Skeletal muscle cell (primary cell): ENCODE results near the gene C15orf62.

Experiments
- DNase-seq: peaks from one replicate; pipeline ENCODE4 v3.0.0-alpha.2; 2010; ENCODE audit warnings: low read depth
- H3K4me3 ChIP-seq: 2 replicates; pipeline ENCODE4 v1.5.1; 2011; ENCODE audit warnings: low read depth, mild to moderate bottlenecking, control low read depth, low read length, moderate library complexity

C15orf62 gene

GRCh38 chr15:40807028-40807887 lies 37.5 kb downstream of the C15orf62 start, which contains the start of the genes DNAJC17 and ZFYVE19:
Gene DNAJC17 (minus strand): TSS chr15:40807473. CDS start chr15:40807446, 27 bp downstream.
Gene ZFYVE19 (plus strand): TSS chr15:40807089. CDS start chr15:40807590, 501 bp downstream.
- peak within 1 kb of the TSS; percentile 98 for H3K4me3 ChIP-seq

DNA sequence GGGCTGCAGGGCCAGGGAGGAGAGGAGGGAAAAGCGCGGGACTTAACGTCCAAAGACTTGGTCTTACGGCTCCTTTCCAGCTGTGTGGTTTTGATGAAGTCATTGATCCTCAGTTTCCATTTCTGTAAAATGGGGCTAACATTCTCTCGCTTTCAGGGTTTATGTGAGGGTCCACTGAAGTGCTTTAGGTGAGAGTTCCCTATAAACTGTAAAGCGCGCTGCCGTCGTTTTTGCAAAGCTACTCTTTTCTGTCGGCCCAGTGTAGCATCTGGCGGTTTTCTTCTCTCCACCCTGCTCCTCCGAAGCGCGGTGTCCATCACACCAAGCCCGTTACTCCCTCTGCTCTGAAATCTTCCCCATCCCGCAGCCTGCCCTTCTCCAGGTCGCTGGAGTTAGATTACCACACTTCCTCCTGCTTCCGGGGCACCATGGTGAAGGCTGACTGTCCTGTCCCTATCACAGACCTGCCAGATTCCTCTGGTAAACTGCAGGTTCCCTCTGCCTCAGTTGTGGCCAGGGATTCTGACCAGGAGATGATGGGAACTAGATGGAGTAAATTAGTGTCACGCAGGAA lies 38.2 kb downstream of the C15orf62 start:
- H3K4me3 ChIP-seq, result peak overlapping the region; percentile 98
- no peak for DNase-seq

More at GRCh38 chr15:40807028-40807887, 37.5 kb downstream of the C15orf62 start, which contains the start of the genes DNAJC17 and ZFYVE19:
- peak; percentile 98 for DNase-seq

DNA sequence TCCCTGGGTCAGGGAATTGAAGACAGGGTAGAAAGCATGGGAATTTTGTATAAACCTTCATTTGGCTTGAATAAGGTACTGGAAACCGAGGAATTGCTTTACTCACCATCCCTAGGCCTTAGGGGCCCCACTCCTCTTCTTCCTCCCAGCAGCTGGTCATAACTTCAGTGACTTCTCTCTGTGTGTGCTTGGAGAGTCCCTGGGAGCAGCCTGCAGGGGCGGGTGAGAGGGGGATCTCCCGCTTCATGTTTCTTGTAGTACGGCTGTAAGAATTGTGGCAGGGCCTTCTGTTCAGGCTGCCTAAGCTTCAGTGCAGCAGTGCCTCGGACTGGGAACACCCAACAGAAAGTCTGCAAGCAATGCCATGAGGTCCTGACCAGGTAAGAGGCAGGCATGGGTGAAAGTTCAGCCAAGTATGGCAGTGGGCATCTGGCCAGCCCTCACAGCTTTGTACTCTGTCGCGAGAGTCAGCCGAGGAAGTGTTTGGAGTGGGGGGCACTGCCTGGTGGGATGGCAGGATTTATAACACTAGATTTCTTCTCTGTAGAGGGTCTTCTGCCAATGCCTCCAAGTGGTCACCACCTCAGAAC lies 39.2 kb downstream of the C15orf62 start:
- no peak for DNase-seq
- no peak overlapping the region for H3K4me3 ChIP-seq

GRCh38 chr15:40812721-40813425 lies 43.1 kb downstream of the C15orf62 start:
- no peak overlapping the region for H3K4me3 ChIP-seq
- DNase-seq, result no peak

DNA sequence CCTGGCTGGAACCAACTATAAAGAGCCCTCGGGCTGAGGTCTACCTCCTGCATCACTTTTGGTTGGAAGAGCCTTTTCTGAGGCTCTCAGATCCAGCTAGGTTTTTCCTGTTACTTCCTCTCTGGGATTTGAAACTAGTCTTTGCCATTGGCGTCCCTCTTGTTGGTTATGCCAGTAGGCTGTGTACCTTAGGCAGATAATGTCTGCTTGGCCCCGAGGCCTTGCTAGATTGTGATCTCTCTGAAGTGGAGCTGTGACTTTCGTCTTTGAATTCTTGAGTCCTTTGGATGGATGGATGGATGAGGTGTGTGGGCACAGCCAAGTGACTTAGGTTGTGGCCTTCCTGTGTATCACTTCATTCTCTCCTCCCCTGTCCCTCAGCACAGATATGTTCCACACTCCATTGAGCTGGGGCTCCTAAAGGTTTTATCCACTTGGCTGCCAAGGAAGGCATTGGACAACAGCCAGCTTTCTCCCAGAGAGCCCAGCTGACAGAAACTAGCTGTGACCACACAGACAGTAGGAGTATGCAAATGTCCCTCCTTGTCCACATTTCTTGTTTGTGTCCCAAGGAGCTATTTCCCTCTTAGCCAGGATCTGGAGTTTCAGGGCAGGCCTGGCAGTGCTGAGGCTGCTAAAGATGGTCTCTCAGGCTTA lies 45.4 kb downstream of the C15orf62 start:
- no peak overlapping the region for H3K4me3 ChIP-seq
- no peak for DNase-seq

- H3K4me3 ChIP-seq, result no peak overlapping the region
- no peak for DNase-seq
Measured at GRCh38 chr15:40819048-40819447, 49.3 kb downstream of the C15orf62 start.

- H3K4me3 ChIP-seq, result no peak overlapping the region
- DNase-seq, result no peak
Measured at GRCh38 chr15:40821195-40821594, 51.4 kb downstream of the C15orf62 start.
